Measurements from ENCODE around the gene MTHFSD.
"Not testable (repeated sequence)": the region's sequence is repeated elsewhere in the genome, so short reads cannot be mapped to it uniquely, and the experiment has no call there.

- TF ChIP-seq POLR2A (IDR thresholded peaks at IDR 0.05) = not testable (repeated sequence)
- TF ChIP-seq, protein P1, sequence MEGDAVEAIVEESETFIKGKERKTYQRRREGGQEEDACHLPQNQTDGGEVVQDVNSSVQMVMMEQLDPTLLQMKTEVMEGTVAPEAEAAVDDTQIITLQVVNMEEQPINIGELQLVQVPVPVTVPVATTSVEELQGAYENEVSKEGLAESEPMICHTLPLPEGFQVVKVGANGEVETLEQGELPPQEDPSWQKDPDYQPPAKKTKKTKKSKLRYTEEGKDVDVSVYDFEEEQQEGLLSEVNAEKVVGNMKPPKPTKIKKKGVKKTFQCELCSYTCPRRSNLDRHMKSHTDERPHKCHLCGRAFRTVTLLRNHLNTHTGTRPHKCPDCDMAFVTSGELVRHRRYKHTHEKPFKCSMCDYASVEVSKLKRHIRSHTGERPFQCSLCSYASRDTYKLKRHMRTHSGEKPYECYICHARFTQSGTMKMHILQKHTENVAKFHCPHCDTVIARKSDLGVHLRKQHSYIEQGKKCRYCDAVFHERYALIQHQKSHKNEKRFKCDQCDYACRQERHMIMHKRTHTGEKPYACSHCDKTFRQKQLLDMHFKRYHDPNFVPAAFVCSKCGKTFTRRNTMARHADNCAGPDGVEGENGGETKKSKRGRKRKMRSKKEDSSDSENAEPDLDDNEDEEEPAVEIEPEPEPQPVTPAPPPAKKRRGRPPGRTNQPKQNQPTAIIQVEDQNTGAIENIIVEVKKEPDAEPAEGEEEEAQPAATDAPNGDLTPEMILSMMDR (IDR thresholded peaks at IDR 0.05) = not testable (repeated sequence)
Measured at GRCh38 chr16:86587955-86588354, 32.9 kb upstream of the MTHFSD start.
